Neuronal stem cell (in vitro differentiated cells): ENCODE data around the gene VSIG2.

Experiments used
- DNase-seq: peaks from one replicate; pipeline ENCODE4 v3.0.0-alpha.2; 2013; ENCODE audit warnings: low spot score
- H2AFZ ChIP-seq: one replicate; pipeline ENCODE4 v1.6.1; 2013; ENCODE audit warnings: mild to moderate bottlenecking, low read length, inconsistent platforms
- H2AK5ac ChIP-seq: 2 replicates; pipeline ENCODE4 v1.6.1; 2013; ENCODE audit warnings: low read depth, mild to moderate bottlenecking, inconsistent platforms, low read length, moderate library complexity, mixed read lengths
- H2BK120ac ChIP-seq: 2 replicates; pipeline ENCODE4 v1.6.1; 2013; ENCODE audit warnings: low read depth, mild to moderate bottlenecking, inconsistent platforms, low read length, moderate library complexity, mixed read lengths
- H2BK12ac ChIP-seq: one replicate; pipeline ENCODE4 v1.6.1; 2013; ENCODE audit warnings: low read length, inconsistent platforms
- H2BK15ac ChIP-seq: 2 replicates; pipeline ENCODE4 v1.6.1; 2013; ENCODE audit warnings: mild to moderate bottlenecking, low read length, inconsistent platforms, mixed read lengths
- H2BK5ac ChIP-seq: one replicate; pipeline ENCODE4 v1.6.1; 2013; ENCODE audit warnings: inconsistent platforms, mild to moderate bottlenecking, low read length, moderate library complexity
- H3K14ac ChIP-seq: one replicate; pipeline ENCODE4 v1.6.1; 2013; ENCODE audit warnings: low read length, inconsistent platforms
- H3K18ac ChIP-seq: 2 replicates; pipeline ENCODE4 v1.6.1; 2013; ENCODE audit warnings: low read length, inconsistent platforms
- H3K23ac ChIP-seq: 2 replicates; pipeline ENCODE4 v1.6.1; 2013; ENCODE audit warnings: low read depth, mild to moderate bottlenecking, mixed read lengths, low read length, inconsistent platforms; ENCODE audit not compliant: poor library complexity
- H3K27ac ChIP-seq: replicated peaks from 3 replicates; pipeline ENCODE4 v1.5.1; 2013; ENCODE audit warnings: low read length, inconsistent platforms
- H3K27me3 ChIP-seq, 3 experiments: 2 replicates each; pipeline ENCODE4 v1.6.1; 2013; ENCODE audit warnings: low read length in 3 of 3, mild to moderate bottlenecking in 2 of 3, inconsistent platforms in 1 of 3, low read depth in 1 of 3, mixed read lengths in 1 of 3, moderate library complexity in 1 of 3; ENCODE audit not compliant: control insufficient read depth in 3 of 3, insufficient read depth in 3 of 3
- H3K36me3 ChIP-seq, 2 donors: replicated peaks in 1 of 2; 2 replicates each; pipeline ENCODE4 v1.6.1; 2013; ENCODE audit warnings: low read length in 2 of 2; ENCODE audit not compliant: control insufficient read depth in 2 of 2, insufficient read depth in 2 of 2
- H3K4ac ChIP-seq: 2 replicates; pipeline ENCODE4 v1.6.1; 2013; ENCODE audit warnings: inconsistent platforms, mild to moderate bottlenecking, low read length, moderate library complexity
- H3K4me1 ChIP-seq, 2 donors: 1 replicate in 1 of 2; 2 replicates in 1 of 2; pipeline ENCODE4 v1.6.1; 2013; ENCODE audit warnings: low read length in 2 of 2, low read depth in 1 of 2; ENCODE audit not compliant: control insufficient read depth in 2 of 2, insufficient read depth in 1 of 2
- H3K4me2 ChIP-seq: one replicate; pipeline ENCODE4 v1.6.1; 2013; ENCODE audit warnings: mild to moderate bottlenecking, low read length, inconsistent platforms; ENCODE audit not compliant: insufficient read depth, poor library complexity, severe bottlenecking
- H3K4me3 ChIP-seq, 2 donors: 2 replicates each; pipeline ENCODE4 v1.5.1; 2013; ENCODE audit warnings: low read length in 2 of 2, mild to moderate bottlenecking in 2 of 2, inconsistent platforms in 1 of 2, moderate library complexity in 1 of 2
- H3K79me1 ChIP-seq: one replicate; pipeline ENCODE4 v1.6.1; 2013; ENCODE audit warnings: low read depth, mild to moderate bottlenecking, inconsistent platforms, low read length, moderate library complexity
- H3K9ac ChIP-seq: one replicate; pipeline ENCODE4 v1.6.1; 2013; ENCODE audit warnings: mild to moderate bottlenecking, low read depth, low read length, inconsistent platforms; ENCODE audit not compliant: poor library complexity
- H3K9me3 ChIP-seq, 2 donors: replicated peaks in 1 of 2; 2 replicates each; pipeline versions ENCODE3 to v1.6.1; 2013; ENCODE audit warnings: low read length in 2 of 2, mild to moderate bottlenecking in 2 of 2, inconsistent platforms in 1 of 2, low read depth in 1 of 2, mixed read lengths in 1 of 2, moderate library complexity in 1 of 2; ENCODE audit not compliant: control insufficient read depth in 2 of 2, insufficient read depth in 1 of 2
- H4K8ac ChIP-seq: one replicate; pipeline ENCODE4 v1.6.1; 2013; ENCODE audit warnings: low read depth, mild to moderate bottlenecking, inconsistent platforms, low read length, moderate library complexity
- H4K91ac ChIP-seq: one replicate; pipeline ENCODE4 v1.6.1; 2013; ENCODE audit warnings: low read length, low read depth, mild to moderate bottlenecking, inconsistent platforms; ENCODE audit not compliant: poor library complexity
- WGBS, 2 donors: extraction: QIAGEN DNeasy Blood & Tissue Kit; methylation state at CpG; one replicate each; pipeline ENCODE4 v1.1.7; 2013; ENCODE audit warnings: missing lambda C conversion rate in 2 of 2, mixed read lengths in 1 of 2; ENCODE audit not compliant: insufficient read length in 2 of 2, insufficient replicate concordance in 1 of 2; ENCODE audit errors: extremely low coverage in 2 of 2; 5-methylcytosine and 5-hydroxymethylcytosine counted together

VSIG2 gene

DNA sequence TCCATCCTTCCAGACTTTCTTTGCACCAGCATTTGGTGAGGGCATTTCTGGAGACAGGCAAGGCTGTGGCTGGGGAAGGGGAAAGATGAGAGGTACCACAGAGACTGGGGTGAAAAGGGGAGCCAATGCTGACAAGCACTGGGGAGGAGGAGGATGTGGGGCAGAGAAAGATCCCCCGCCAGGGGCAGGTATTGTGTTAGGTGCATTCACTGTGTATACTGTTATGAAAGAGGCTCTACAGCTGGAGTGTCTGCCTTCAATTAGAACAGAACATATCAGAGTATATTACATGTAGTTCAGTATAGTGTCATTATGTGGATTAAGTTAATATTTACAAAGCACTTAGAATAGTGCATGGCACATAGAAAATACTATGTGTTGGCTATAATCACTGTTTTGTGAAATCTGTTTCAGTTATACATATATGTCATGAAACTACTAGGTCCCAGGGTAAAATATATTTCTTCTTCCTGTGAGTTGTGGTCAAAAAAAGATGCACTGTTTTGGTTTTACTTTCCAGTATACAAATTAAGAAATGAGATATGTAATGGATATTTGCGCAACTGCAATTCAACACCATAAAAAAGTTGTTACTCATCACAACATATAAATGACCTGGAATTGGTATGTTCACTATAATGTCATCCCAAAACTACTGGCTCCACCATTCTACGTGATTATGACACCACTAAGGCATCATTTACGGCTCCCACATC, 39.7 kb upstream of the VSIG2 start:
- Histone ChIP-seq H4K91ac (no peak overlapping the region), H3K4me1 (peaks cover 10% of the 10 kb centered on the region in 2 donors), H3K36me3 (peaks cover 0 to 23% of the 10 kb centered on the region in 2 donors), H3K9ac (peak overlapping the region; percentile 34), H4K8ac (no peak overlapping the region), H3K9me3 (no peaks in the 10 kb centered on the region), H3K27me3 (no peaks in the 10 kb centered on the region), H3K79me1 (peaks cover 2% of the 10 kb centered on the region), H3K4ac (no peak overlapping the region), H3K4me2 (no peak overlapping the region), H2BK120ac (no peak overlapping the region), H2BK15ac (no peak overlapping the region), H3K14ac (no peak overlapping the region), H3K18ac (no peak overlapping the region), H3K27ac (no peak overlapping the region), H3K4me3 (no peak overlapping the region), H3K23ac (no peak overlapping the region), H2BK5ac (no peak overlapping the region), H2BK12ac (no peak overlapping the region), H2AK5ac (no peak overlapping the region), H2AFZ (no peak overlapping the region)
- no CpG with 5 or more reads among the region's 4 CpGs for WGBS, 2 donors
- no peak for DNase-seq

GRCh38 chr11:124788521-124788920, 36.5 kb upstream of the VSIG2 start:
- no peak overlapping the region for H2BK12ac ChIP-seq
- peaks cover 9% of the 10 kb centered on the region in 2 donors for H3K4me1 ChIP-seq
- H2BK120ac ChIP-seq, result no peak overlapping the region
- no peak overlapping the region for H2BK15ac ChIP-seq
- peaks cover 0 to 23% of the 10 kb centered on the region in 2 donors for H3K36me3 ChIP-seq
- H3K9me3 ChIP-seq, result no peaks in the 10 kb centered on the region
- no peak overlapping the region for H3K18ac ChIP-seq
- no peak overlapping the region for H3K4me2 ChIP-seq
- H3K27me3 ChIP-seq, result no peaks in the 10 kb centered on the region
- H4K8ac ChIP-seq, result no peak overlapping the region
- DNase-seq, result no peak
- no peak overlapping the region for H2AK5ac ChIP-seq
- H3K27ac ChIP-seq, result no peak overlapping the region
- no peak overlapping the region for H3K4me3 ChIP-seq
- H3K4ac ChIP-seq, result no peak overlapping the region
- peaks cover 5% of the 10 kb centered on the region for H3K79me1 ChIP-seq
- no peak overlapping the region for H3K23ac ChIP-seq
- no peak overlapping the region for H2BK5ac ChIP-seq
- no peak overlapping the region for H4K91ac ChIP-seq
- no peak overlapping the region for H2AFZ ChIP-seq
- H3K9ac ChIP-seq, result no peak overlapping the region
- H3K14ac ChIP-seq, result no peak overlapping the region

- Histone ChIP-seq H3K27ac (no peak overlapping the region), H3K36me3 (peaks cover 0 to 45% of the 10 kb centered on the region in 2 donors), H2BK120ac (no peak overlapping the region), H3K14ac (no peak overlapping the region), H3K9me3 (no peaks in the 10 kb centered on the region), H3K18ac (no peak overlapping the region), H3K9ac (no peak overlapping the region), H3K79me1 (peaks cover 2% of the 10 kb centered on the region), H2BK5ac (no peak overlapping the region), H2BK15ac (no peak overlapping the region), H3K4me2 (no peak overlapping the region), H4K91ac (no peak overlapping the region), H3K4me3 (no peak overlapping the region), H4K8ac (no peak overlapping the region), H2AK5ac (no peak overlapping the region), H2BK12ac (no peak overlapping the region), H3K27me3 (no peaks in the 10 kb centered on the region), H3K4ac (no peak overlapping the region), H2AFZ (no peak overlapping the region), H3K4me1 (no peaks in the 10 kb centered on the region), H3K23ac (no peak overlapping the region)
- no peak for DNase-seq
- WGBS, 2 donors, result no CpG with 5 or more reads among the region's 2 CpGs
Observed at GRCh38 chr11:124784051-124784450, 32.0 kb upstream of the VSIG2 start.

- Histone ChIP-seq H4K91ac (no peak overlapping the region), H3K36me3 (peaks cover 0 to 50% of the 10 kb centered on the region in 2 donors), H2AK5ac (no peak overlapping the region), H2AFZ (no peak overlapping the region), H3K9ac (no peak overlapping the region), H4K8ac (no peak overlapping the region), H3K27ac (no peak overlapping the region), H3K27me3 (no peaks in the 10 kb centered on the region), H3K4me2 (no peak overlapping the region), H3K23ac (no peak overlapping the region), H3K4ac (no peak overlapping the region), H2BK12ac (no peak overlapping the region), H3K4me3 (no peak overlapping the region), H3K14ac (no peak overlapping the region), H2BK15ac (no peak overlapping the region), H3K4me1 (no peaks in the 10 kb centered on the region), H3K79me1 (peaks cover 2% of the 10 kb centered on the region), H3K18ac (no peak overlapping the region), H2BK120ac (no peak overlapping the region), H2BK5ac (no peak overlapping the region), H3K9me3 (no peaks in the 10 kb centered on the region)
- no peak for DNase-seq
- WGBS, 2 donors, result no CpG with 5 or more reads among the region's 4 CpGs
Observed at GRCh38 chr11:124783002-124783401, 30.9 kb upstream of the VSIG2 start.
